KG1 (cell line): ENCODE results near the gene HNRNPA3.
A peak's percentile ranks its signal among the peaks of the same experiment; 100 is the strongest.
"Not testable (repeated sequence)": the region's sequence is repeated elsewhere in the genome, so short reads cannot be mapped to it uniquely, and the experiment has no call there.

ENCODE experiments used
- DNase-seq: peaks from one replicate; lab custom pipeline; 2025; lab: John Stamatoyannopoulos, UW

The HNRNPA3 gene

DNA sequence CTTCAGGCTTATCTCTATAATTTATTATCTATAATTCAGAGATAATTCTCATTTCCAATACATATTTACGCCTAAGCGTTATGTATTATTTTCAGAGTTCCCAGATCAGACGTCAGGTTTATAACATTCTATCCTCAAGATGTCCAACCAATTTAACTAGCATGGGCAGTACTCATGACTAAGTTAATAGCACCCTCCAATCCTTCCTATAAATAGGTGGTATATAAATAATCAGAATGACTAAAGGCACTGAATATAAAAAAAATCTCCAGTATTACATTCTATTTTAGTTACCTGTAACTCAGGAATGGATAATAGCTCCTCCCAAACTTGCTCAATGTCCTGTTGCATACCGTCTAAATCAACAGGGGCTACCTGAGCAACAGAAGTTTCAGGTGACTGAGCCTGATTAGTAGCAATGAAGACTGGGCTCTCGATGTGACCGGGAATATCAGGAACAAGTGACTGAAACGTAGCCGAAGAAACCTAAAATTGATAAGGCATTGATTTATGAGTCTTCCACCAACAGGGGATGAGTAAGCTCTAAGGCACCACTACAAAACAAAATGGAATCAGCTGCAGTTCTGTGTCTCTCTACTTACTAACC, 19.6 kb downstream of the HNRNPA3 start:
- no peak for DNase-seq

DNA sequence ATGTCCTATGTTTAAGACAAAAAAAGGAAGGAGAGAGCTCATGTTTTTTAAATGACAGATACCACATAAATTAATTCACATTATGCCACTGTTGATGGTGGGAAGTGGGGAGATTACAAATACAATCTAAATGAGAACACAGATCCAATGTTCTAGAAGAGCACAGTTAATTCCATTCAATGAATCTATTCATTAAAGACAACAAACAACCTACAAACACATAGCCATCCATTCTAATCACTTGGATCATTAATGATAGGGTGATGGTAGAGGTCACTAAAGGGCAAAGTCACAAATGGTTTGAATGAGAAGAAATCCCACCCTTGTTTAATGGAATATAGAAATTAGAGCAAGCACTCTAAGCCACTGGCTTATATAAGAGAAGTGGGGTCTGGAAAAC, 21.7 kb downstream of the HNRNPA3 start:
- DNase-seq, result no peak

DNA sequence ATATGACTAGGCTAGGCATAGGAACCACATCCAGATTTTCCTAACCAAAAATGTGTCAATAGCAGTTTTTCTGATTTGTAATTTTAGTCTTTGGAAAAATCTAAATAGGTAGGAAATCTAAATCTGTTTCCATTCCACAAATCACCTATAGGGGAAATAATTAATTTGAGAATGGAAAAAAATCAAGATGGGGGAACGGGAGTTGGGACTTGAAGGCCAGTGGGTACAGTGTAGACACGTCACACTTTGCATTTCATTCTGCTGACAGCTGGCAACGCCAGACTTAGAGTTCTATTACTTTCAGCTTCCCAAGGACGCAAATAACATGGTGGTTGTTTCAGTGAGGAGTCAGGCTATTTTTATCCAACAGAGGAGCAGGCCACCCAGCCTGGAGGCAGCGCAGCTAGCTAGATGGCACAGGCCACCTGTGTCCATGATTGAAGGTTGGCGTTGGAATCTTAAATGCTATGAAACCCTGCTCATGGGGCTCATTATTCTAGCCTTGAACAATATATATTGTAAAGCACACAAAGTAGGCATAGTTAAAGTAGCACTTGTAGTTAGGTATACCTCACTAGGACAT, 23.4 kb downstream of the HNRNPA3 start:
- no peak for DNase-seq

DNA sequence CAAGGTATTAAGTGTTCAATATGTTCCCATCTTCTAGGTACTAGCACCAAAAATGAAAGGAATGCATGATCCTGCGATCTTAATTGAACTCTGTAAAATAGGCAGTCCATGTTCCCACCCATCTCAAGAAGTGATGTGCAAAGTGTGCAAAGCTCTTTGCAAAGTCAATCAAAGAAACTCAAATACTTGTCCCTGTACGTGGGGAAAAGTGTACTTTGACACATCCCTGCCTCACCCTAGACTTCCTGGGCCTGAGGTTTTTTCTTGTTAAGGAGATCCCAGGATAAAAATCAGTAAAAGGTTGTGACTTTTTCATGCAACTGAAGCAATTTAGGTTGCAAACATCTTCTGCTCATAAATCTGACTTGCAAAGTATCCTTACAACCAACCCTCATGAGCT, 25.3 kb downstream of the HNRNPA3 start:
- DNase-seq, result no peak

DNA sequence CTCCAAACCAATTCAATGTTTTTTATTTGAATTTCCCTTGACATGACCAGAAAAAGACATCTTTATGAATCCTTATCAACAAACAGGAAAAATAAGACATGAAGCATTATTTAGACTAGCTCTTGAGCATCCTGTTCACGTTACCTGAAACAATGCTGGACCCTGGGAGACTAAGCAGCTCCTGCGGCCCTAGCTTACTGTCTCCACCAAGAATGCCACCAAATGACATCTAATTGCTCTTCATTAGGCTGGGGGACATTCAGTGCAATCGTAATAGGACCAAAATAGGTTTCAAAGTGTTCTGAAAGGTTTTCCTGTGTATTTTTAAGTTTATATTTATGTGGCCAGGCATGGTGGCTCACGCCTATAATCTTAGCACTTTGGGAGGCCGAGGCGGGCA, 26.5 kb downstream of the HNRNPA3 start:
- DNase-seq, result no peak

DNA sequence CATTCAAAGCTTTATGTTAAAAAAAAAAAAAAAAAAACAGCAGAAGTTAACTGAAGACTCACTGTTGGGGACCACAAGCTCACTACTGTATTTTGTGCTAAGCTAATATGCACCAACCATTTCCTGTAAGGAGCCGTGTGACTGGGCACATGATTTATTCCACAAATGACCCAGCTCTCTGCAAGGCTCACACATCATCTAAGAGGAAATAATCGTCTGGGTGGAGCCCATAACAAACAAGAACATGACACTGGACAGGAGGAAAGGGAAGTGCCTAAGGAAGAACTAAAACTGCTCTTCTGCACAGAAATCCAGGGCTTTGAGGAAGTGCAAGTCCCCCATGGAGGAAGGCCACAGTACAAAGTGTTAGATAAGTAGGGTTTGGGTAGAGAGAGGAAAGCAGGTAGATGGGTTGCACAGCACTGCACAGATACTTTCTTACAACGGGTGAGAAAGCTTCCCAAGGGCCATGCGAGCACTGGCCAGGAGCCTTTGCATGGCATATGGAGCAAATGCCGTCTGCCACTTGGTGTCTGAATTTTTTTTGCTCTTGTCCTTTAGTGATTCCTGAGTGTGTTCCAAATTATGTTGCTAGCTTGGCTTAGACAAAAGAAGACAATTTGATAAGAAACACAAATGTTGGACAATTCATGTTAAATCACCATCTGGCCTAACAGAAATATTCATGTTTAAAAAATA, 27.5 kb downstream of the HNRNPA3 start:
- DNase-seq, result peak; percentile 44

DNA sequence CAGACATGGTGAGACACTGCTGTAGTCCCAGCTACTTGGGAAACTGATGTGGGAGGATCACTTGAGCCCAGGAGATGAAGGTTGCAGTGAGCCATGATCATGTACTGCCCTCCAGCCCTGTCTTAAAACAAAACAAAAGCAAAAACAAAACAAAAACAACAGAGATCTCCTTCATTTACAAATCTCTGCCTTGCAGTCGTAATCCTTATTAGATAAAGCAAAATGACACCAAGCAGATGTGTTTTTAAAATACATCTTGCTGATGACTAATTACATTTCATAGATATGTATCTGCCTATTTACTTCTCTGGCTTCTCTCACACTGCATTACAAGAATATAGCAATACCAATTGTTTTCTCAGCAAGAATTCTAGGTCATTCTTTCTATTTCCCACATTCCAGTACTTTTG, 29.1 kb downstream of the HNRNPA3 start:
- DNase-seq, result no peak

DNA sequence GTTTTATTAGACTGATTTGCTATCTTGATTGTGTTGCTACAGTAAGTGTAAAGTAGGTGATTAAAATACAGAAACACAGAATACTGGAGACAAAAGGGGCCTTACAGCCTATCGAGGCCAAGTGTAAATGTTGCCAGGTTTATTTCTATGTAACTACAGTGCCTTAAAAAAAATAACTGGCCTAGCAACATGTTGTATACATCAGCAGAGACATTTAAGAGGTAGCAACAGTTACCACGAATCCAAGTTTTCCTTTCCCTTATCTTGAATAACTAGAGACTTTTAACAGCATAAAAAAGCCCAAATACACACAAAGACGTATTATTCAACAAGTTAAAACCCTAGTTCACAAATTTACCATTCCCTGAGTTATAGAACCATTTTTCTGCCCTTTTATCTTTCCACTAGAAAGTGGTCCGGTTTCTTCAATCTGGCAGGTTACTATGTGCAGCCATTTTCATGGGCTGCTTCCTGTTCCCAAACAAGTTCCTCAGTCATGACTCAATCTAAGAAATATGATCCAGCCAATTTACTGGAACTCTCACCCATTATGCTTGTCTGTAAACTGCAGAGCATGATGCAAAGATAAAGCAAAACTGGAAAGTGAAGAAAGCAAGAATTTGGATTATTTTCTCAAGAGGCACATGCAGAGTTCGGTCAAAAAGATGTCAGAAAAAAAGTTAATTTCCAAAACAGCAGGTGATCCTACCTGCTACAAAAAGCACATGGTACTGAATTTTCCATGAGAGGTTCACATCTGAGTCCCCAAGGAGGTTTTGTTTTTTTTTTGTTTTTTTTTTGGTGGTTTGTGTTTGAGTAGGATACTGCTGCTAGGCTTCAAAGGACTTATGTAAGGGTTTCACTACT, 29.8 kb downstream of the HNRNPA3 start:
- DNase-seq, result no peak

DNA sequence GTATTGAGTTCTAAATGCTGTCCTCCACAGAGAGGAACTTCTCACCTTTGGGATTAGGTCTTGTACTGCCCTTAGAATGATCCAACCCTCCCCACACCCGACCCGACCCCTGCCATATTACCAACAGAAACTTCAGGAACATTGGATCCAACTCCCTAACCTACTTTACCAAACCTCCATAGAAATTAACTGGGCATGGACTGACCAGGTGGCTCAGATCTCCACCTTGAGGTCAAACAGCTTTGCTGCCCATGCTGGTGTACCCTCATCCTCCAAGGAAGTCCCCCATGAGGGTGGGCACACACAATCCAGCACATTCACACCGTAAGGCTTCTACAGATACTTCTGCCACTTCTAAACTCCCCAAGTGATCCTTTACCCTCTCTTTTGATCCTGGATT, 30.5 kb downstream of the HNRNPA3 start:
- DNase-seq, result no peak

DNA sequence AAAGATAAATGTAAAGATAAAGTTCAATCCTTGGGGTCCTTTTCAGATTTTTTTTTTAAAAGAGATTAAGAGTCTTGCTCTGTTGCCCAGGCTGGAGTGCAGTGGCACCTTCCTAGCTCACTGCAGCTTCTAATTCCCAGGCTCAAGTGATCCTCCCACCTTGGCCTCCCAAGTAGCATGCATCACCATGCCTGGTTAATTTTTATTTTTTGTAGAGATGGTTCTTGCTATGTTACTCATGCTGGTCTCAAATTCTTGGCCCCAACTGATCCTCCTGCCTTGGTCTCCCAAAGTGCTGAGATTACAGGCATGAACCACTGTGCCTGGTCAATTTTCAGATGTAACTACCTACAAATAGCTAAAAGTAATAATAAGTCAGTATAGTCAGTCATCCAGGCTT, 30.9 kb downstream of the HNRNPA3 start:
- DNase-seq, result no peak

DNA sequence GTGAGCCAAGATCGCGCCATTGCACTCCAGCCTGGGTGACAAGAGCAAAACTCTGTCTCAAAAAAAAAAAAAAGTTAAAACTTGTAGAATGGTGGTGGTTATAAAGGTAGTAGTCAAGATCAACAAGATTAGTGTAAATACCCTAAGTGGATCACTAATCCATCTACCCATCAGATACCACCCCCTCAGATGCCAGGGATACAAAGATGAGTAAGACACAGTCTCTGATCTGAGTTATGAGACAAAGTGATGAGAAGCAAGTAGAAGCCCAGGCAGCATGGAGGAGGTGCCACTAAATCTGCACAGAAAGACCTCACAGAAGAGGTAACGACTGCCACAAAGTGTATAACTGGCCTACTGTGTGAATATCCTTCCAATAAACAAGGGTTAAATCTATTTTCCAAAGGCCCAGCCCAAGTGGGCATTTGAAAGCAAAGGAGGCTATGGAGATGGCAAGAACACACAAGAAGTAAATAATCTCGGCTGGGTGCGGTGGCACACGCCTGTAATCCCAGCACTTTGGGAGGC, 31.7 kb downstream of the HNRNPA3 start:
- DNase-seq, result no peak

DNA sequence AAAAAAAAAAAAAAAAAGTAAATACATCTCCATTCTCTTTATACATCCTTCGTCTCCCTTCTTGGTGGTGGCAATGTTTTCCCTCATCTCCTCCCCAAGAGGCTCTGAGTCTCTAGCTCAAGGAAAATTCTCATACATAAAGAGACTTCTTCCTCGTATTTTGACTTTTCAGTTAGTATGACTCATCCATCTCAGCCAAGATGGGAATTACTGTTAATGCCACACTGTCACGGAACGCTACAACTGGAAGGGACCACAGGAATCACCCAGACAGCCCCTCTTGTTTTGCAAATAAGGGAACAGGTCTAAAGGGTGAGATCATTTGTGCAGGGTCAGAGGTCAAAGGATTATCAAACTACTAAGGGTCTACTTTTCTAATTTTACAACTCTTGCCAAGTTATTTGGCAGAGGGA, 32.4 kb downstream of the HNRNPA3 start:
- DNase-seq, result no peak

DNA sequence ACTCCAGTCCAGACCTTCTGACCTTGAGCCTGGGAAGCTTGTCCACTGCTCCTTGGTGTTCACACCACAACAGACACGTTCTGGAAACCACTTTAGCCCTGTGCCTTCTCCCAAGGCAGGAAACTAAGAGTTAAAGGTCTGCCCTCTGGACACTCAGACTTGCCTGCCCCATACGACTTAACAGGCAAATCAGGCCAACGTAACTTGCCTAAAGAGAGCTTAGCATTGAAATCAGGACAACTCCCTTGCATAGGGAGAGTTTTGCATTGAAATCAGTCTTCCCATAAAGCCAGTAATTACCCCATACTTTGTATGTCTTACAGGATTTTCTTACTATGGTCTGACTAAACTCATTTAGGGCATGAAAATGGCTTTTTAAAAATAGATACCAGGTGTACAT, 33.4 kb downstream of the HNRNPA3 start:
- DNase-seq, result no peak

DNA sequence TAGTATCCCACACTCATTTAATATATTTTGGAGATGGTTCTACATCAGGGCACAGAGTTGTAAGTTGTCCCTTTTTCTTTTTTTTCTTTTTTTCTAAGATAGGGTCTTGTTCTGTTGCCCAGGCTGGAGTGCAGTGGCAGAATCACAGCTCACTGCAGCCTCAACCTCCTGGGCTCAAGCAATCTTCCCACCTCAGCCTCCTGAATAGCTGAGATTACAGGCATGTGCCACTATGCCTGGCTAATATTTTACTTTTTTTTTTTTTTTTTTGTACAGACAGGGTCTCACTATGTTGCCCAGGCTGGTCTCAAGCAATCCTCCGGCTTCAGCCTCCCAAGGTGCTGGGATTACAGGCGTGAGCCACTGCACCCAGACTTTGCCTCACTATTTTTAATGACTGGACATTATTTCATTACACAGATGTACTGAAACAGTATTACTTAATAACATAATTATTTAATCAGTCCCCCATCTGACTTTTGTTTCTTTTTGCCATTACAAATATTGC, 34.0 kb downstream of the HNRNPA3 start:
- not testable (repeated sequence) for DNase-seq

DNA sequence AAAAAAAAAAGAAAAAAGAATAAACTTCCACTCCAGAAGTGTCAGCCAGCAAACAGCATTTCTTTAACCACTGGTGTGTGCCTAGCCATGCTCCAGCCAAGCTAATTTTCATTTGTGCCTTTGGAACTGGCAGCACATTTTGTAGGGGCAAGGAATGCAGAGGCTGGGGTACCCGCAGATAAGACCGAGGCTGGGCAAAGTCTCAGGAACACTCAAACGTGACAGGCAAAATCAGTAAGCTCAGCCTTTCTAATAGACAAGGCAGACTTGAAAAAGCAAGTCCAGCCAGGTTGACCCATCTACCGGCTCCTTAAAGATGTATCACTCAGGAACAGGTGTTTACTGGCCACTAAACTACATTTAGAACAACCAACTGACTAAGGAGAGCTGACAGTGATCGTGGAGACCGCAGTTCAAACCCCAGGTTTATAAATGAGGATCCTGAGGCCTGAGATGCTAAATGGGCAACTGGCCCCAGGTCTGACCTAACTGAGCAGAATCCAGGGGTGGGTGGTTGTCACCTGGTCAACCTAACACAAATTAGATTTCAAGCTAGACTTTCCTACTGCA, 35.2 kb downstream of the HNRNPA3 start:
- DNase-seq, result no peak

DNA sequence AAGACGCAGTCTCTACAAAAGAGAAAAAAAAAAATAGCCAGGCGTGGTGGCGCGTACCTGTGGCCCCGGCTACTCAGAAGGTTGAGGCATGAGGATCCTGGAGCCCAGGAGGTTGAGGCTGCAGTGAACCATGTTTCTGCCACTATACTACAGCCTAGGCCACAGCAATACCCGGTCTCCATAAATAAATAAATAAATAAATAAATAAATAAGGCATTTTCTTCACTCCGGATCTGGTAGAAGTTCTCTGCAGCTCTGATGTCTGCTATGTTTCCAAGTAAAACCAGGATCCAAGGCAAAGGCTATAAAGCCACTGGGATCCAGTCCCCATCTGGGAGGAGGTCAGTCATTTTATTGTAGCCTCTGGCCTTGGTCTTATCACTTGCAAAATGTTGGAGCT, 36.4 kb downstream of the HNRNPA3 start:
- no peak for DNase-seq

DNA sequence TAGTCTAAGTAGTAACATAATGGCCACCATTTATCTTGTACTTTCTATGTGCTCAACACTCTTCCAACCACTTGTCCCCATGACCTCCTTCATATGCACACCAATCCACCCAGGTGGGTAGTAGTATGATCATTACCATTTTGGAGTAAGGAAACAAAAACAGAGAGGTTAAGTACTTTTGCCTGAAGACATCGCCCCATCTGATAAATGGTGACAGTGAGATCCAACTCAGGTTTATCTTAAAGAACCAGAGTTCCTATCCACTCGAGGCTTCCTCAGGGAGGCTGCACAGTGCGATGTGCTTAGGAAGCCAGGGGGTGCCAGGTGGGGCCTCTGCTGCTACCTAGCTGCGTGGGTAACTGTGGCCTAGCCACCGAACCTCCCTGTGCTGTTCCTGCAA, 37.9 kb downstream of the HNRNPA3 start:
- DNase-seq, result no peak

DNA sequence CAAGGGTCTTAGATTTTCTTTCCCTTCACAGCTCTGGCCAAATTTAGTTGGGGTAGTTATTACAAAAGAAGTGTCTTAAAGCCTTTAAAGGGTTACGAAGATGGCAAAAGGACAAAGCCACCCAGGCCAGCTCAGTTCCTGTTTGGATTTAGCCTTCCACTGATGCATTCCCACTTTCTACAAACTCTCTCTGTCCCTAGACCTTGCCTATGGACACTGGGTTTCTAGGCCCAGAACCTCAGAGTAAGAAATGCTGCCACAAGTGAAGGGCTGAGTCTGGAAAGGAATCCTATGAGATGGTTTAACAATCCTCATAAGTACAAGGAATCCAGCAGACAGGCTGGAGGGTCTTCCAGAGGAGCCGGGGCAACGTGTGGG, 38.6 kb downstream of the HNRNPA3 start:
- DNase-seq, result no peak

DNA sequence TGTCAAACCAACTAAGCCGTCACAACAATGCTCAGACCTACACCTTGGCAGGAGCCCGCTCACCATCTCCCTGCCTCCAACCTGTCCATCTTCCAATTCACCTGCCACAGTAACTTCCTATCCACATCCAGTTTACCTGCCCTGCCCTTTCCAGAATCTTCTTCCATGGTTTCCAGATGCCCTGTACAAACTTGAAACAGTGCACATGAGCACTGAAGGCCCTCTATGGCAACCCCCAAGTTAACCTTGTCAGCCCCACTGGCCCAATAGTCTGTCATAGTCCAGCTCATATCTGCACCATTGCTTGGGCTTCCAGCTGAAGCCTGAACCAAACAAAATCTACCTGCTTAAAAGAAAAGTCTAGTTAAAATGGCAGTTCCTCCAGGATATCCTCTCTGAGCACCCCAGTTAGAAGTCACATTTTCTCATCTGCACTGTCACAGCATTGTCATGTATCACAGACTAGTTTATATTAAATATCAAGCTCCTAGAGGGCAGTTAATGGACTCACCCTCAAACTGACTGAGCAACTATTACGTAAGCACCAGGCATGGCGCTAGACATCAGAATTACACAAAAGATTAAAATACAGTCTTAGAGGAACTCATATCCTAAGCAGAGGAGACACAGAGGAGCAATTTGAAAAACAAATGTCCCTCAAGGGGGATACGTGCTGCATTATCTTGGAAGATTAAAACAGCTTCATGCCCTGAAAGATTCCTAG, 40.4 kb downstream of the HNRNPA3 start:
- no peak for DNase-seq

DNA sequence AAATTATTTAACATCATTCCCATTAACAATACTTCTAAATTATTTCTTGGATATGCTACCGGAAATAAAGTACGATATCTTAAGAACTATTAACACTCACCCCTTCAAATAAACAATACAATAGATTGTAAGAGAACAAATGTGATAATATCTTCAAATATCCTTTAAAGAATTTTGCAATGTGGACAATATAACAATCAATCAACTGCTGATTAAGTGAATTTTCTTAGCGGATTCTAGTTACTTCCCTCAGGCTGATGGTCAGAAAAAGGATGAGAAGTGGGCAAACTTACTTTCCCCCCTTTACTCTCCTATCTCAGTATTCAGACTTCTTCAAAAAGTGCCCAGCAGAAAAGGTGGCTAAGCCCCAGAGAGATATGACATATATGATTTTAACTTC, 41.1 kb downstream of the HNRNPA3 start:
- DNase-seq, result no peak
